Prostate gland (tissue), 2 donors: Measurements from ENCODE around the gene CHRNE. TPM values are rescaled to one million over a fixed set of nuclear protein-coding genes. Genes with fewer than 3 reads are reported as not detected.

Source experiments
- DNase-seq: peaks from one replicate; pipeline ENCODE4 v3.0.0-alpha.2; 2019; ENCODE audit warnings: low spot score
- H3K27ac ChIP-seq, 2 donors: fragments of 200-600 bp; sonication (generic); 2 replicates each; pipeline ENCODE4 v1.5.1; 2017 to 2019
- H3K27me3 ChIP-seq: fragments of 200-600 bp; sonication (generic); replicated peaks from 2 replicates; pipeline ENCODE4 v1.5.1; 2019; ENCODE audit not compliant: insufficient read depth
- H3K36me3 ChIP-seq, 2 donors: fragments of 200-600 bp; sonication (generic); 1 replicate in 1 of 2; 2 replicates in 1 of 2; pipeline versions ENCODE4 v1.5.1 to v1.8.1; 2017 to 2019
- H3K4me1 ChIP-seq: fragments of 200-600 bp; sonication (generic); replicated peaks from 2 replicates; pipeline ENCODE4 v1.5.1; 2019
- H3K4me3 ChIP-seq, 2 donors: fragments of 200-600 bp; sonication (generic); 2 replicates each; pipeline ENCODE4 v1.5.1; 2017 to 2019
- H3K9me3 ChIP-seq: fragments of 200-600 bp; sonication (generic); 2 replicates; pipeline ENCODE4 v1.5.1; 2017
- CTCF ChIP-seq, 4 experiments: fragments of 200-600 bp in 2 of 4; fragments of 450-650 bp in 2 of 4; sonication (generic) in 2 of 4; IDR thresholded peaks; 1 replicate in 3 of 4; 2 replicates in 1 of 4; pipeline ENCODE4 v1.5.1; 2016 to 2019; ENCODE audit warnings: antibody characterized with exemption in 4 of 4, mild to moderate bottlenecking in 2 of 4, moderate library complexity in 2 of 4
- POLR2A ChIP-seq: fragments of 450-650 bp; IDR thresholded peaks from one replicate; pipeline ENCODE4 v1.6.1; 2016; ENCODE audit warnings: antibody characterized with exemption, mild to moderate bottlenecking
- POLR2AphosphoS5 ChIP-seq: sonication (generic); formaldehyde crosslinking; IDR thresholded peaks from one replicate; pipeline ENCODE4 v1.6.1; 2017; ENCODE audit warnings: antibody characterized with exemption
- WGBS: methylation state at CpG from one replicate; pipeline ENCODE4 v1.1.5; 2018; 5-methylcytosine and 5-hydroxymethylcytosine counted together
- intact Hi-C: fragments of 100-400 bp; cut with DNase I; formaldehyde crosslinking; loops from one replicate; pipeline ENCODE4 v1.14.2; 2022
- total RNA-seq, 2 donors: library from RNA; depleted of rRNA; stranded (reverse); fragments of >200 nt; gene quantifications; one replicate each; pipeline ENCODE4 v1.1.0, GENCODE V29; 2016

The CHRNE gene
- total RNA-seq, 2 donors from 2014 or later, result 0.64 to 1.0 TPM

- Histone ChIP-seq H3K27me3 (no peaks in the 10 kb centered on the region), H3K9me3 (no peaks in the 10 kb centered on the region), H3K4me1 (no peaks in the 10 kb centered on the region), H3K27ac (no peak overlapping the region), H3K4me3 (no peak overlapping the region), H3K36me3 (peaks cover 9 to 37% of the 10 kb centered on the region in 2 donors)
- 87% methylated on average over 13 of the region's 13 CpGs for WGBS
- intact Hi-C loops, result no loop called here
- TF ChIP-seq POLR2AphosphoS5 (no peak), CTCF (IDR thresholded peaks at IDR 0.05) (no peak), POLR2A (no peak)
- DNase-seq, result no peak
Observed at GRCh38 chr17:4895121-4895520, 7.8 kb downstream of the CHRNE start.

- WGBS, result 83% methylated on average over 31 of the region's 31 CpGs
- intact Hi-C loops, result no loop called here
- H3K4me1 ChIP-seq, result no peaks in the 10 kb centered on the region
- H3K4me3 ChIP-seq, result no peak overlapping the region
- DNase-seq, result no peak
- no peaks in the 10 kb centered on the region for H3K9me3 ChIP-seq
- no peak overlapping the region for H3K27ac ChIP-seq
- H3K27me3 ChIP-seq, result no peaks in the 10 kb centered on the region
- peaks cover 9 to 38% of the 10 kb centered on the region in 2 donors for H3K36me3 ChIP-seq
- TF ChIP-seq POLR2AphosphoS5 (no peak), CTCF (IDR thresholded peaks at IDR 0.05) (no peak), POLR2A (no peak)
Observed at GRCh38 chr17:4893721-4894560, 9.0 kb downstream of the CHRNE start.

GRCh38 chr17:4893272-4893671 lies 9.6 kb downstream of the CHRNE start:
- TF ChIP-seq POLR2A (no peak), CTCF (IDR thresholded peaks at IDR 0.05) (no peak), POLR2AphosphoS5 (no peak)
- intact Hi-C loops, result no loop called here
- Histone ChIP-seq H3K4me1 (no peaks in the 10 kb centered on the region), H3K9me3 (no peaks in the 10 kb centered on the region), H3K36me3 (peaks cover 9 to 38% of the 10 kb centered on the region in 2 donors), H3K4me3 (no peak overlapping the region), H3K27me3 (no peaks in the 10 kb centered on the region), H3K27ac (no peak overlapping the region)
- 81% methylated on average over 18 of the region's 18 CpGs for WGBS
- no peak for DNase-seq

- no peak overlapping the region for H3K27ac ChIP-seq
- no peaks in the 10 kb centered on the region for H3K4me1 ChIP-seq
- H3K27me3 ChIP-seq, result no peaks in the 10 kb centered on the region
- no peak for TF ChIP-seq CTCF (IDR thresholded peaks at IDR 0.05)
- TF ChIP-seq POLR2A, result no peak
- TF ChIP-seq POLR2AphosphoS5, result no peak
- DNase-seq, result no peak
- H3K36me3 ChIP-seq, result peaks cover 9 to 38% of the 10 kb centered on the region in 2 donors
- no peak overlapping the region for H3K4me3 ChIP-seq
- intact Hi-C loops, result no loop called here
- WGBS, result 78% methylated on average over 22 of the region's 23 CpGs
- no peaks in the 10 kb centered on the region for H3K9me3 ChIP-seq
Observed at GRCh38 chr17:4892499-4893221, 10.2 kb downstream of the CHRNE start.
